AG08396 (cell line): ENCODE measurements around the gene ZNF776.
"Not testable (repeated sequence)": the region's sequence is repeated elsewhere in the genome, so short reads cannot be mapped to it uniquely, and the experiment has no call there.

Experiments used
- DNase-seq: peaks from one replicate; pipeline ENCODE4 v3.0.0; 2012; ENCODE audit warnings: low spot score, mixed read lengths

ZNF776 gene

DNA sequence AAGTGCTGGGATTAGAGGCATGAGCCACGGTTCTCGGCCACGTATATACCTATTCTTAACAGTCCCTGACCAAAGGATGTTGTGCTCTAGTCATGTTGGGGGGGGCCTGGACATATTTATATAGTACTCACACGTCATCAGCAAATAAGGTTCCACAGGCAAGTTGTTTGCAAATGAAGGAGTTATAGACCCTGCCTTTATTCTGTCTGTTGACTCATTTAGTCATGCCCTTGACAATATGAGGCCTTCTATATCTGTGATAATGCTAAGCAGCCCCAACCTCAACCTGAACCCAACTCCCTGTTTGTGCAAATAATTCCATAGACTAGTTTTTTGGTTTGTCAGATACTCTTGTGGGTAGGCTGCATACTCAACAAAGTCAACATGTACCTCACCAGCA, 31.7 kb downstream of the ZNF776 start:
- no peak for DNase-seq

GRCh38 chr19:57779220-57779845, 32.7 kb downstream of the ZNF776 start:
- DNase-seq = no peak

DNA sequence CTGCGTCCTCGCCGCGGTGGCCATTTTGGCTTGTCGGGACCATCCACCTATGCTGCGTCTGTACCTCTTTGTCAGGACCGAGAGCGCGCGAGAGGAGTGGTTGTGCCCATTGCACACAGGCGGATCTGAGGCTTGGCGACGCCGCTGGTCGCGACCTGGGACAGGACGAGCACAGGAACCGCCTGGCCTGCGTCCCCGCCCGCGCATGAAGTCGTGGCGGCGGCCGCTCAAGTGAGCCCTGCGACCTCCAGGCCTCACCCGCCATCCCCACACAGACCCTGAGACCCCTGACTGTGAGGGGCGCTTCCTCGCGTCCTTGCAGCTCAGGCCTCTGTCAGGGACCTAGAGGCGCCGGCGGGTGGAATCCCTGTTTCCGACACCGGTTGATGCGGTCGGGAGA, 39.7 kb downstream of the ZNF776 start:
- no peak for DNase-seq

DNA sequence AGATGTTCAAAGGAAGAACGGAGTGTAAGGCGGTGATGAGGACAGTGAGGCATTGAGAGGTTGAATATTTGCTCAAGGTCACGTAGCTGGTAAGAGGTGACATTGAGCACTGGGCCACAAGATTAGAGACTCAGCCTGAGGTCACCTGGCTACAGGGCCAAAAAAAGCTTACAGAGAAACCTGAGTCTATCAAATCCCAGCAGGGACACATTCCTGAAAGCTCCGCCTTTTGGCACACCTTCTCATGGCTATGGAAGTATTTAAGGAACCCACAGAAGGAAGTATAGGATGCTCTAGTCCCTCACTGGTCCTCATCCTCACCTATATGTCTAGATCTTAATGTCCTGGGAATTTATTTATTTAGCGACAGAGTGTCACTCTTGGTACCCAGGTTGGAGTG, 40.3 kb downstream of the ZNF776 start:
- no peak for DNase-seq

- DNase-seq = no peak
Measured at GRCh38 chr19:57788114-57788692, 41.6 kb downstream of the ZNF776 start.

DNA sequence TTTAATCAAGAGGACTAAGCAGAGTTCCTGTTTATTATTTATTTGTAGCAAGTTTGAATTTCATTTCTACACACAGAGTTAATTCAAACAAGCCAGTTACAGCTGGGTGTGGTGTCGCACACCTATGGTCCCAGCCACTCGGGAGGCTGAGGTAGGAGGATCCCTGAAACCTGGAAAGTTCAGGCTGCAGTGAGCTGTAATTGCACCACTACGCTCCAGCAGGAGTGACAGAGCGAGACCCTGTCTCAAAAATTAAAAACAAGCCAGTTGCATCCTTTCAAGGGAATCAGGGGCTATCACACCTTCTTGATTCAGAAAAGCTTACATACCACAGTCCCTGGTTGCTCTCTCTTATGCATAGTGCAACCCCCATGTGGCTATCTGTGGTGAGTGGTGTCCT, 42.7 kb downstream of the ZNF776 start:
- DNase-seq = no peak

GRCh38 chr19:57796580-57796979, 50.0 kb downstream of the ZNF776 start:
- DNase-seq = not testable (repeated sequence)

- DNase-seq = no peak
Measured at GRCh38 chr19:57800696-57801095, 54.1 kb downstream of the ZNF776 start.

GRCh38 chr19:57802269-57802668, 55.7 kb downstream of the ZNF776 start:
- DNase-seq = no peak

GRCh38 chr19:57803265-57803593, 56.6 kb downstream of the ZNF776 start:
- no peak for DNase-seq

DNA sequence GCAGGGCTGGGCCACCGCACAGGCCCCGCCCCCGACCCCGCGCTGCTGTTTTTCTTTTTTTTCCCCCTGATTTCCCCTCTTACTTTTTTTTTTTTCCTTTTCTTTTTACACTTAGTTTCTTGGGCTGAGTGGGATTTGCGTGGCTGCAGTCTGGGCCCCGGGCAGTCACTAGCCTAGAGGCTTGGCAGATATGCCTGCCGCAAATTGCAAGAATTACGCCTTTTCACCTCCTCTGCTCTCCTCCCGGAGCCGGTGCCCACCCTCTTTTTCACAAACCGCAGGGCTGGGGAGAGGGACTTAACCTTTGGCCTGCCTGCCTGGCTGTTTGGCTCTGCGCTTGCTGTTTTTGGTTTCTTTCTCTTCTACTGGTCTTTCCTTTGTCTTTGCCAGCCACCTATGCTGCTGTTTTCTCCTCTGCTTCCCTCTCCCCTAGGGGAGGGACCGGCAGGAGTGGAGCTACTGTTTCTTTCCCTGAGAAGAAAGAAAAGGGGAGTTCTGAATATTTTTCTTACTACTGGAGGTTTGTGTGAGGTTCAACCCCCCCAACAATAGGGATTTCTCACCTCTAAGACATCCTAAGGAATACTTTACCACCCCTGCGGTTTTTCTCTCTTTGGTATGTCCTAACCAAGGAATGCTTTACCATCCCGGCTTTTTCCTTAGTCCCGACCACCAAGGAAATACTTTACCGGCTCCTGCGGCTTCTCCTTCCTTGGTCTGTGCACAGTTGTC, 57.1 kb downstream of the ZNF776 start:
- peak; percentile 54 for DNase-seq

- no peak for DNase-seq
Measured at GRCh38 chr19:57807541-57807940, 60.9 kb downstream of the ZNF776 start.
